K562 (cell line): ENCODE measurements around the gene SPIB. TPM values are rescaled to one million over a fixed set of nuclear protein-coding genes. Genes with fewer than 3 reads are reported as not detected.

ENCODE experiments used
- ATAC-seq: fragments of 200-7000 bp; cut with Tn5 transposase; 3 replicates; pipeline ENCODE4 v1.9.1; 2020; ENCODE audit warnings: moderate library complexity
- BruUV-seq: library from RNA; stranded (reverse); fragments of 400-500 nt; replicated peaks from 2 replicates; lab custom pipeline; 2021; lab: Mats Ljungman, UMichigan
- CTCF ChIA-PET: fragments of 300-600 bp; formaldehyde crosslinking; extraction: SDS; loops from one replicate; lab custom pipeline; 2021; ENCODE audit warnings: low intra/inter-chr PET ratio; lab: Yijun Ruan, JAX
- POLR2A ChIA-PET: fragments of 300-600, 350-650 bp; sonication (Branson Sonifier 250); formaldehyde crosslinking; extraction: SDS; loops from one replicate; lab custom pipeline; 2021; ENCODE audit warnings: antibody characterized with exemption, inconsistent platforms; lab: Yijun Ruan, JAX
- DNase-seq, 4 experiments: peaks; one replicate each; pipeline versions ENCODE4 v3.0.0 to v3.0.0-alpha.2; 2011 to 2018; ENCODE audit warnings: low spot score in 3 of 4, mixed read lengths in 3 of 4; ENCODE audit errors: extremely low read depth in 1 of 4
- FAIRE-seq: peaks from 2 replicates; lab custom pipeline; 2011; peaks lifted over from hg19 to GRCh38; lab: Jason Lieb, UNC
- H2AFZ ChIP-seq: 2 replicates; pipeline ENCODE4 v1.6.0; 2011; ENCODE audit warnings: low read depth, low read length, control low read depth, inconsistent platforms
- H3K27ac ChIP-seq: fragments of 200-600 bp; 3 replicates; pipeline ENCODE4 v1.8.0; 2011; ENCODE audit warnings: low read depth, mild to moderate bottlenecking, control low read depth, inconsistent platforms, low read length, moderate library complexity, mixed read lengths; ENCODE audit errors: extremely low read depth
- H3K27me3 ChIP-seq, 2 experiments: fragments of 300-600 bp in 1 of 2; 2 replicates in 1 of 2; 3 replicates in 1 of 2; pipeline versions ENCODE4 v1.6.0 to v1.8.0; 2011; ENCODE audit warnings: inconsistent platforms in 2 of 2, low read length in 2 of 2, mild to moderate bottlenecking in 1 of 2, mixed read lengths in 1 of 2, moderate library complexity in 1 of 2; ENCODE audit not compliant: control insufficient read depth in 2 of 2, insufficient read depth in 2 of 2
- H3K36me3 ChIP-seq: fragments of 300-600 bp; 3 replicates; pipeline ENCODE4 v1.8.0; 2011; ENCODE audit warnings: mild to moderate bottlenecking, low read length, inconsistent platforms; ENCODE audit not compliant: control insufficient read depth, insufficient read depth
- H3K4me1 ChIP-seq, 2 experiments: fragments of 200-600 bp in 1 of 2; replicated peaks in 1 of 2; 2 replicates in 1 of 2; 3 replicates in 1 of 2; pipeline versions ENCODE4 v1.5.1 to v1.8.0; 2011; ENCODE audit warnings: inconsistent platforms in 2 of 2, low read length in 2 of 2, mild to moderate bottlenecking in 1 of 2, mixed read lengths in 1 of 2, moderate library complexity in 1 of 2; ENCODE audit not compliant: control insufficient read depth in 2 of 2, insufficient read depth in 2 of 2
- H3K4me2 ChIP-seq: 2 replicates; pipeline ENCODE4 v1.6.1; 2011; ENCODE audit warnings: low read length, control low read depth, inconsistent platforms, mixed read lengths; ENCODE audit not compliant: insufficient read depth
- H3K4me3 ChIP-seq: fragments of 200-600 bp; sonication (generic), shearing (Covaris generic); 2 replicates; pipeline ENCODE4 v1.5.1; 2016; ENCODE audit warnings: control low read depth, inconsistent platforms
- H3K79me2 ChIP-seq: fragments of 200-600 bp; 3 replicates; pipeline ENCODE4 v1.8.0; 2011; ENCODE audit warnings: low read length, inconsistent platforms; ENCODE audit not compliant: control insufficient read depth, insufficient read depth
- H3K9ac ChIP-seq, 2 experiments: 2 replicates each; pipeline versions ENCODE4 v1.6.0 to v1.6.1; 2011; ENCODE audit warnings: low read depth in 2 of 2, low read length in 2 of 2, control low read depth in 1 of 2, inconsistent platforms in 1 of 2, mild to moderate bottlenecking in 1 of 2, mixed read lengths in 1 of 2; ENCODE audit not compliant: insufficient read depth in 1 of 2
- H3K9me1 ChIP-seq: one replicate; pipeline ENCODE4 v1.6.0; 2011; ENCODE audit warnings: inconsistent platforms, mild to moderate bottlenecking, low read length, moderate library complexity; ENCODE audit not compliant: control insufficient read depth, insufficient read depth
- H3K9me3 ChIP-seq: replicated peaks from 2 replicates; pipeline ENCODE4 v1.5.1; 2011; ENCODE audit warnings: low read depth, low read length, inconsistent platforms; ENCODE audit not compliant: control insufficient read depth, insufficient read depth
- H4K20me1 ChIP-seq: replicated peaks from 2 replicates; pipeline ENCODE4 v1.6.1; 2011; ENCODE audit warnings: low read length, inconsistent platforms, mixed read lengths; ENCODE audit not compliant: control insufficient read depth, insufficient read depth
- CBX1 ChIP-seq: sonication (generic); IDR thresholded peaks from 2 replicates; pipeline ENCODE4 v1.6.1; 2016; ENCODE audit warnings: antibody characterized with exemption, low read depth, mild to moderate bottlenecking
- CTCF ChIP-seq, 3 experiments: IDR thresholded peaks in 2 of 3; conservative IDR thresholded peaks in 1 of 3; 2 replicates each; pipeline ENCODE4 v1.5.1; 2011 to 2012; ENCODE audit warnings: low read length in 3 of 3, mild to moderate bottlenecking in 3 of 3, control low read depth in 2 of 3, improper control_type of control experiment in 1 of 3, inconsistent platforms in 1 of 3, low read depth in 1 of 3, mixed read lengths in 1 of 3, moderate library complexity in 1 of 3; ENCODE audit not compliant: insufficient read depth in 2 of 3
- GATA2 ChIP-seq: sonication (generic); formaldehyde crosslinking; IDR thresholded peaks from 2 replicates; pipeline ENCODE4 v1.4.0; 2020; ENCODE audit warnings: mild to moderate bottlenecking, missing genetic modification reagents
- HES1 ChIP-seq: fragments of 450-650 bp; IDR thresholded peaks from 2 replicates; pipeline ENCODE4 v1.6.1; 2016; ENCODE audit warnings: low read depth, mild to moderate bottlenecking, moderate library complexity
- IRF1 ChIP-seq: sonication (generic); formaldehyde crosslinking; IDR thresholded peaks from 2 replicates; pipeline ENCODE4 v1.8.0; 2022; ENCODE audit warnings: missing genetic modification reagents, mild to moderate bottlenecking, borderline replicate concordance
- MECOM ChIP-seq: fragments of 250-450 bp; sonication (Bioruptor Pico); IDR thresholded peaks from 2 replicates; pipeline ENCODE4 v1.8.0; 2022; ENCODE audit warnings: inconsistent platforms
- NCOA2 ChIP-seq, 2 experiments: fragments of 450-650 bp; IDR thresholded peaks; 2 replicates each; pipeline ENCODE4 v1.6.1; 2018; ENCODE audit warnings: mild to moderate bottlenecking in 2 of 2, moderate library complexity in 1 of 2; ENCODE audit not compliant: partially characterized antibody in 2 of 2
- SPI1 ChIP-seq: IDR thresholded peaks from 2 replicates; pipeline ENCODE4 v1.6.1; 2011; ENCODE audit warnings: low read depth, low read length, control low read depth, borderline replicate concordance
- ZNF23 ChIP-seq: fragments of 250-450 bp; sonication (Bioruptor Pico); IDR thresholded peaks from 2 replicates; pipeline ENCODE4 v1.4.0; 2020; ENCODE audit warnings: mild to moderate bottlenecking
- ZNF785 ChIP-seq: fragments of 250-450 bp; sonication (Bioruptor Pico); IDR thresholded peaks from 2 replicates; pipeline ENCODE4 v1.4.0; 2020; ENCODE audit warnings: mild to moderate bottlenecking
- WGBS: fragments of 100-300 bp; shearing (Covaris generic); methylation state at CpG from one replicate; pipeline ENCODE4 v1.1.6; 2016; ENCODE audit warnings: low coverage, mixed read lengths; ENCODE audit not compliant: insufficient coverage; ENCODE audit errors: missing lambda C conversion rate; 5-methylcytosine and 5-hydroxymethylcytosine counted together
- in situ Hi-C: fragments of 300-500 bp; cut with MboI; formaldehyde crosslinking; loops from 4 replicates; pipeline ENCODE4 v1.15.0; 2018; ENCODE audit warnings: inconsistent platforms, mixed read lengths
- intact Hi-C: fragments of 100-400 bp; cut with micrococcal nuclease; formaldehyde crosslinking; loops from 2 replicates; pipeline ENCODE4 v1.14.2; 2022
- polyA plus RNA-seq, 8 experiments: library from polyadenylated mRNA; depleted of rRNA in 4 of 8; stranded (reverse) in 5 of 8; unstranded in 3 of 8; fragments of >200 nt; fragmentation: Nextera tagmentation in 2 of 8; fragmentation: Illumina TruSeq in 1 of 8; extraction: Ambion mirVana in 2 of 8; extraction: Trizol in 1 of 8; gene quantifications; 2 replicates each; pipeline versions ENCODE4 v1.2.1 to v1.2.3, GENCODE V29; 2011 to 2014; ENCODE audit warnings: inconsistent platforms in 1 of 8, missing spikeins in 1 of 8
- total RNA-seq, 7 experiments: library from RNA; depleted of rRNA in 6 of 7; stranded (reverse); fragments of >200 nt in 6 of 7; fragmentation: Illumina TruSeq in 2 of 7; extraction: Trizol in 2 of 7; gene quantifications; 2 replicates each; pipeline versions ENCODE4 v1.2.1 to v1.2.3, GENCODE V29; 2011 to 2021; ENCODE audit warnings: low replicate concordance in 1 of 7

The SPIB gene
- total and polyA plus RNA-seq, 9 of the 15 experiments (the other 6 are each of a cell fraction or from before 2014, with no cell fraction given): 0.06 to 1.0 (median 0.43) TPM; not detected in 1

- ChIA-PET CTCF (interaction anchor here (0.9 kb wide), 1 partner anchor 102 kb away, joined by 5 read pairs; no protein-coding TSS in a partner anchor), POLR2A (no interaction called here)
- no CpG with 5 or more reads among the region's 1 CpG for WGBS
- Histone ChIP-seq H3K36me3 (no peaks in the 10 kb centered on the region), H3K4me2 (no peak overlapping the region), H3K9ac (no peak overlapping the region), H2AFZ (no peak overlapping the region), H4K20me1 (no peaks in the 10 kb centered on the region), H3K9me3 (no peaks in the 10 kb centered on the region), H3K4me3 (no peak overlapping the region), H3K27me3 (peaks cover 6 to 17% of the 10 kb centered on the region in 2 experiments; a peak in 4 of 5 replicates), H3K27ac (no peak overlapping the region), H3K4me1 (peaks cover 4 to 23% of the 10 kb centered on the region in 2 experiments; a peak in 4 of 5 replicates), H3K9me1 (no peaks in the 10 kb centered on the region), H3K79me2 (no peaks in the 10 kb centered on the region)
- no peak for ATAC-seq
- BruUV-seq: no TSS peak
- in situ Hi-C loops: loop anchor here (5.0 kb wide), 1 partner anchor 92 kb away; the partner anchor contains the start of gene NAPSA
- FAIRE-seq: no peak
- DNase-seq: no peak
- no peak for TF ChIP-seq ZNF23 (CRISPR knock-in tag)
- no peak for TF ChIP-seq CBX1
- peak; percentile 59; the same call in 1 of the 2 replicates for TF ChIP-seq SPI1
- intact Hi-C loops: loop anchor here (2.0 kb wide), 1 partner anchor 45 kb away; no protein-coding TSS in a partner anchor
These were observed 40.9 kb downstream of the SPIB start for GRCh38 chr19:50459638-50460037.

- POLR2A ChIA-PET: interaction anchor here (0.8 to 1.3 kb wide), 2 partner anchors 19 to 94 kb away, joined by 3 to 4 read pairs; no protein-coding TSS in a partner anchor
- in situ Hi-C loops: loop anchor here (5.0 kb wide), 1 partner anchor 93 kb away; the partner anchor contains the start of gene NAPSA
- TF ChIP-seq MECOM (CRISPR knock-in tag) (no peak), HES1 (no peak), ZNF785 (no peak), NCOA2 (IDR thresholded peaks at IDR 0.05; ENCODE audit: partially characterized antibody in 2 of 2) (no peak), CTCF (IDR thresholded peaks at IDR 0.05 in 2 of 3, conservative IDR thresholded peaks at IDR 0.05 in 1 of 3; ENCODE audit: insufficient read depth in 2 of 3, low read depth in 1 of 3, low read length in 3 of 3) (0 out of 6 replicates have a peak, but pooled peaks of 1 of the 3 experiments have one; percentile 16), IRF1 (no peak), GATA2 (CRISPR knock-in tag) (no peak)
These were observed 41.5 kb downstream of the SPIB start for GRCh38 chr19:50460161-50460765.

More at GRCh38 chr19:50460161-50460765, 41.5 kb downstream of the SPIB start:
- no peak for DNase-seq
- BruUV-seq: no TSS peak
- FAIRE-seq: peak; percentile 11
- Histone ChIP-seq H3K9me3 (no peaks in the 10 kb centered on the region), H3K79me2 (no peaks in the 10 kb centered on the region), H3K4me3 (no peak overlapping the region), H3K27ac (no peak overlapping the region), H3K4me1 (peaks cover 4 to 29% of the 10 kb centered on the region in 2 experiments; a peak in 4 of 5 replicates), H3K9me1 (no peaks in the 10 kb centered on the region), H2AFZ (no peak overlapping the region), H4K20me1 (no peaks in the 10 kb centered on the region), H3K36me3 (no peaks in the 10 kb centered on the region), H3K9ac (no peak overlapping the region), H3K4me2 (no peak overlapping the region), H3K27me3 (peaks cover 6 to 17% of the 10 kb centered on the region in 2 experiments; a peak in 4 of 5 replicates)
- CTCF ChIA-PET: interaction anchor here (0.7 to 1.0 kb wide), 3 partner anchors 103 to 313 kb away, joined by 3 to 5 read pairs (median 5); no protein-coding TSS in a partner anchor
- intact Hi-C loops: loop anchor here (2.0 kb wide), 1 partner anchor 45 kb away; no protein-coding TSS in a partner anchor
- ATAC-seq: 0 out of 3 replicates have a peak, but pooled peaks have one; percentile 16
- WGBS: 9% methylated on average over 13 of the region's 13 CpGs
